IPS-11a (cell line): ENCODE measurements around the gene THEMIS.

Experiments
- H3K4me3 ChIP-seq: one replicate; pipeline ENCODE4 v1.5.1; 2013; ENCODE audit warnings: low read depth, low read length, control low read depth

THEMIS gene

DNA sequence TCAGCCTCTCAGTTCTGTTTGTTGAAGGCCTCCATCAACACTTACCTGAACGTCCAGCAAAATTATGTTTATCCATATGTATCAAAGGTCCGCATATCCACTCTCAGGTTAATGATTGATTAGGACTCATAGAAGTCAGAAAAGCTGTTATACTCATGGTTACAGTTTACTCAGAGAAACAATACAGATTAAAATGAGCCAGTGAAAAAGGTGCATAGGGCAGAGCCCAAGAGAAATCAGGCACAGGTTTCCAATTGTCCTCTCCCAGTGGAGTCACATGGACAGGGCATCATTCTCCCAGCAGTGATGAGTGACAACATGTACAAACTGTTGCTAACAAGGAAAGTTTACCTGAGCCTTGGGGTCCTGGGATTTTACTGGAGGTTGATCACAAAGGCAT, 36.2 kb downstream of the THEMIS start:
- no peak overlapping the region for H3K4me3 ChIP-seq

DNA sequence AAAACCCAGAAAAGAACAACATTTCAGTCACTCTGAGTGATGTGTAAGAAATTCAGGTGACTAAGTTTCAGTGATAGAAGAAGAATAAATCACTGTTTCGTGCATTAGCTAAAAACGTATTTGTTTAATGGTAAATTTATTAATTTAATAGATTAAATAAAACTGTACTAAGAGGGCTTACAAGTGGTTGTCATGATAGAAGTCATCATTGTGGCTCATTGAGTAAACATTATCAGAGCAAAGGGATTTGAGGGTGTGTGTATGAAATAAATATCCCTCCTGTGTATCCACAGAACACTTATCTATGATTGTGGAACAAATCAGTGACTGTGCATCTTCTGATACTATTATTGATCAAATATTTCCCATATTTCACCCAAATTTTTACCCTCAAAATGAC, 40.1 kb downstream of the THEMIS start:
- no peak overlapping the region for H3K4me3 ChIP-seq

DNA sequence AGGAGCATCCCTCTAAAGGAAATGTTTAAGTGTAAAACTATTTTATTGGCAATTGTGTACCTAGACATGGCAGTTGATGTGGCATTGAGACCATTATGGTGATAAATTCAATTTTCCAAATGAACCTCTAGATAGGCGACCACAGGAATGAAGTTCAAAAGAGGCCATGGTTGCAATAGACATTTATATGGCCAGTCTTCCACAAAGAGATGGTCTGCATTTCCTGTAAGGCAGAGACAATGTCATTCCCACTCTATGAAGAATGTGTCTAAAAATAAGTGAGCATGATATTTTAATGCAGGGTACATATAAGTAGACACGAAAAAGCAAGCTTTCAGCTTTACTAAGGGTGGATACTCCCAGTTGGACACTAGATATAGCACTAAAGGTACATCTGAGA, 40.9 kb downstream of the THEMIS start:
- no peak overlapping the region for H3K4me3 ChIP-seq

DNA sequence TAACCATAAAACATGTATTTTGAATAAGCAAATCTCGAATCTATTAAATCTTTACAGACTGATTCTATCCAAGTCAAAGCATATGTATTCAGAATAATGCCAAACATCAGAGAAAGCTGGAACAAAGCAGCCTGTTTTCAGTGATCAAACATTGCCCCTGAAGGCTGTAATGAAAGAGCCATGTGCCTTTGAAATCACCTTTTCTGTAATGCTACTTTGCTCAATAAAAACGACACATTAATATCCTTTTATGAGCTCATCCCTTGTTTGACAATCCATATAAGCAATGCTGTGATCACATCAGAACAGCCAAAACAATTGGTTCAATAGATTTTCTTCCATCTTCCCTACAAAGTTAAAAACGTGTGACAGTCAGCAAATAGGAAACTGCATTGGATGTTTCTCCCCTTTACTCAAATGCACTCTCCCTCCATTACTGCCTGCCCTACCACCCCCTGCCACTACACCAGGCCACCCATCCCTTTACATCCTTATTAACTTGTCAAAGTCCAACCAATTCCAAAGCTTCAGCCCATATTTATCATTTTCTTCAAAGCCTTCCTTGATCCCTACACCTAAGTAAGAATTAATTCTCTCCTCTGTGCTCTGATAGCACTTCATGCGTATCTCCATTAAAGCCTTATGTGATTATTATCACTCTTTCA, 42.0 kb downstream of the THEMIS start:
- no peak overlapping the region for H3K4me3 ChIP-seq

DNA sequence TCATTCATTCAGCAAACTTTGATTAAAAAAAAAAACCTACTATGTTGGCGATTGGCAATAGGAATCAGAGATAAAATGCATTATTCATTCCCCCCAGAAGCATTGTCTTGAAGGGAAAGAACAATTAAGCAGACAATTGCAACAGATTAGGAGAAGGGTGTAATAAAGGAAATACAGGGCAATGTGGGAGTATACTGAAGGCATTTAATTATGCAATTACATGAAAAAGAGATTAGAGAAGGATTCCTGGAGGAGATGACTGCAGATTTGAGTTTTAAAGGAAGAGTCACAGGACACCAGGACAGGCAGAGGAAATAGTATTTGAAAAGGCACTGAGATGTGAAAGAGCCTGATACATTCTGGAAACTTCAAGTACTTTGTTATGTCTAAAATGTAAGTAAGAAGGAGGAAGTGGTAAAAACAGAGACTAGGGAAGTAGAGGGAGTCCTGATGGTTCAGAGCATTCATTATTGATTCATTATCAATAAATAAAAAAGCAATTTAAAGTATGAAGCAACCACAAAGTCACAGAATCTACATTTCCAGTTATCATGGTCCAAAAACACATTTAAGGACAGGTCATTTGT, 43.7 kb downstream of the THEMIS start:
- no peak overlapping the region for H3K4me3 ChIP-seq

DNA sequence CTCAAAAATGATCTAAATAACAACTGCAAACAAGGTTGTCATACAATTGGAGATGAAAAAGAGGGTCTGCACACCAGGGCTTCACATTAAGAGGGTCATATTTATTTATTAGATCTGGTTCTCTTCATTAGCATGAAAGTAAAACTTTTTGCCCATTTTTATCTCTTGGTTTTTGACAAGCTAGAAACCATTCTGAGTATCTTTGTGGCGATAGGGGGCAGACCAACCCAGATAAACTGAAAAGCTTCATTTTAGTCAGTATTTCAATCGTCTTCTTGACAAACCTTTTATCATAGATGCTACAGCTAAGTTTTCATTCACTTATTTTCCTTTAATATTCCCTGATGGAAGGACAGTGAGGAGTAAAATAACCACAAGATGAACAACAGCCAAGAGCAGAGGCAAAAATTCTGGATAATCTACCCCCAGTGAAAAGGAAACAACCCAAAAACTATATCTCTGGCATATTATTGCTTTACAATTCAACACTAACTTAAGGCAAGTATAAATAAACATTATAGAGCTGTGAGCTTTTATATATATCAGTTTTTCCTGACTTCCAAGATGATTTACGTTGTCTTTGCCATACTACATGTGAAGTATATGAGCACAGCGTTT, 45.2 kb downstream of the THEMIS start:
- H3K4me3 ChIP-seq = no peak overlapping the region

DNA sequence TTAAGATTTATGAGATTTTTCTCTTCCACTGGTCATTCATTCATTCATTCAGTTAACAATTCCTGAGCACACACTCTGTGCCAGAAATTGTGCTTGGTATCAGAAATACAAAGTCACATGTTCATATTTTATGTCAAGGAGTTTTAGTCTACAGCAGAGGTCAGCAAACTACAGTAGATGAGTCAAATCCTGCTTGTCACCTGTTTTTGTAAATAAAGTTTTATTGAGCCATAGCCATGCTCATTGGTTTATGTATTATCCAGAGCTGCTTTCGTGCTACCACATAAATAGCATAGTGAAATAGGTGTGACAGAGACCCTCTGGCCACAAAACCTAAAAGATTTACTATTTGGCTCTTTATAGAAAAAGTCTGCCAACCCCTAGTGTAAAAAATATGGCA, 46.8 kb downstream of the THEMIS start:
- no peak overlapping the region for H3K4me3 ChIP-seq

DNA sequence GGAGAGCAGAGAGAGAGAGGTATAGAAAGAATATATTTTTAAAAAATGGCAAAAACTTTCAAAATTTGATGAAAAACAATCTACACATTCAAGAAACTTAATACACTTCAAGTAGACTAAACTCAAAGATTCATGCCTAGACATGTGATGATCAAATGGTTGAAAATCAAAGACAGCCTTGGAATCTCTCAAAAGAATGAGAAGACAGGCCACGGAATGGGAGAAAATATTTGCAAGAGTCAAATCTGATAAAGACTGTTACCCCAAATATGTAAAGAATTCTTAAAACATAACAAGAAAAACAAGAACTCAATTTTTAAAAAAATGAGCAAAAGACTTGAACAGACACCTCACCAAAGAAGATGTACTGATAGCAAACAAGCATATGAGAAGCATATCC, 49.7 kb downstream of the THEMIS start:
- no peak overlapping the region for H3K4me3 ChIP-seq

DNA sequence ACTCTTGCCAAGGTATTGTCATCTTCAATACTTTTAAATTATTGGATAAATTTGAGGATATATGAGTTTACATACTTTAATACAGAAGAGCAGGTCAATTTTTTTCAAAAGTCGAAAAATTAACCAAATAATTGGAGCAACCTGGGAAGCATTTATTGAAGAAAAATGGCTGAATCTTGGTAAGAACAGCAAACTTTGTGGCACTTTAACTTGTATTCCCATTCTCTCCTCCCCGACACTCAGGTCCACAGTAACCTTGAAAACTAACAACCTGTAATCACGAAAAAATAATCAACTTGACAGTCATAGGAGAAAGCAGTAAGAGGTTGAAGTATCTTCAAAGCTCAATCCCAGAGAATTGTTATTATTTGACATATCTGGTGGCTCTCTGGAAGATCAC, 55.6 kb downstream of the THEMIS start:
- no peak overlapping the region for H3K4me3 ChIP-seq

DNA sequence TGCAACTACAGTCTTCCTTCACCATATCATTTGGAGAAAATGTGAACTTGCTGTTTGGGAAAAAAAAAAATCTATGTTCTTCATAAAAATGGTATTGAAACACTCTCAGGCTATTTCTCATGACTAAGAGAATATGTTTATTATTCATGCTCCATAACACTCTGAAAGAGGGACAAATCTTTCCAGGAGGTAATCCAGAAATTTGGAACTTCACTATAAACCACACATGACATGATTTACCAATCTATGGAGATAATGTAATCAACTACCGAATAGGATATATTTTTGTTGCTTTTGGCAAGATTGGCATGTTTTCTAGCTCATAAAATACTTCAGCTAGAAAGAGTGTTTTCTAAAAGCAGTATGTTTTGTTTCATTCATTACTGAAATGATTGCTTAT, 56.3 kb downstream of the THEMIS start:
- H3K4me3 ChIP-seq = no peak overlapping the region

DNA sequence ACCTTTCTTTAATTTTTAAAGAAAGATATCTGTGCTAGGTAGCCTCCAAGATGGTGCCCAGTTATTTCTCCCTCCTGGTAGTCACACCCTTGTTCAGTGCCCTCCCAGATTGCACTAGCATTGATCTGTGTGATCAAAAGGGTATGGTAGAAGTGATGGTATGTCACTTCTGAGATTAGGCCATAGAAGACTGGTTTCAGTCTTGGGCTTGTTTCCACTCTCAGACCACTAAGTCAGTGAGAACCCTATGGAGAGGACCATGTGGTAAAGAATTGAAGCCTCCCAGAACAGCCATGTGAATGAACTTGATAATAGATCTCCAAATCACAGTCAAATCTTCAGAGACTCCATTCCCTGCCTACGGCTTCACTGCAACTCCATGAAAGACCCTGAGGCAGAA, 57.3 kb downstream of the THEMIS start:
- no peak overlapping the region for H3K4me3 ChIP-seq

DNA sequence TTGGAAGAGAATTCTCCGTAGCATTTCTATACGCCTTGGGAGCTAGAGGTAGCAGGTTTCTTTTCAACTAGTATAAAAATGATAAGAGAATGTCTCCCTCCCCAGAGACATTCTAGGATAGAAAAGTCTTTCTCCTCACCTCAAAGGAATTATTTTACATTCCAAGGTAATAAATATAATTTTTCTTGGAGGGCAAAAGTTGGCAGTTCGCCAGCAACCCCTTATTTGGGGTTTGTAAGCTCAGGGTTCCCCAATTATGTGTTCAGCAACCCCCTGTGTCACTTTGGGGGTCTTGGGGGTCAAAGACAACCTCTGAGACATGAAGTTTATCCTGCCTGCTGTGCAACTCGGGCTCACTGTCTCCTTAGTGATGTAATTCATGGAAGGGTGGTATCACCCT, 58.3 kb downstream of the THEMIS start:
- H3K4me3 ChIP-seq = no peak overlapping the region

DNA sequence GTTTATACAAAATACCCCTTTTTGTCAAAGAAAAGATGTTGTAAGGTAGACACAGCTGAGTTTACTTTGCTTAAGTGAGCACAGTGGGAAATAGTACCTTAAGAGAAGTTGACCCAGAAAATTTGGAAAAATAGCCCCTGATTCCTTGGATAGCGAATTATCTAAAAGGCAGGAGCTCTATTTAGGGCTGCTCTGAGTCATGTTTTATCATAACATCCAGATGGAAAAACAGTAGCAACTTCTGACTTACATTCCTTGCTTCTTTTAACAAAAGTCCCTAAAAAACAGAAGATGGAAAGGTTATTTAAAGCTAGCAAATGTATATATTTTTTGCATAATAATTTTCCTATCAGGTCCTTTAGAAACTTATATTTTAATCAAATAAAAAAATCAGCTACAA, 59.0 kb downstream of the THEMIS start:
- H3K4me3 ChIP-seq = no peak overlapping the region

DNA sequence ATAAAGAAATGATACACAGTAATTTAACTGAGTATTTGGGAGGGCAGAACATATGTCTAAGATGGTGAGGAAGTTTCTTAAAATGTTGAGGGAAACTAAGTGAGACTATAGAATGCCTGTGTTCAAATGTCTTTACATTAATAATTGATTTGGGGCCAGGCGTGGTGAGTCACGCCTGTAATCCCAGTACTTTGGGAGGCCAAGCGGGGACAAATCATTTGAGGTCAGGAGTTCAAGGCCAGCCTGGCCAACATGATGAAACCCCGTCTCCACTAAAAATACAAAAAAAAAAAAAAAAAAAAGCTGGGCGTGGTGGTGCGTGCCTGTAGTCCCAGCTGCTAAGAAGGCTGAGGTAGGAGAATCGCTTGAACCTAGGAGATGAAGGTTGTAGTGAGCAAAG, 66.7 kb downstream of the THEMIS start:
- no peak overlapping the region for H3K4me3 ChIP-seq

DNA sequence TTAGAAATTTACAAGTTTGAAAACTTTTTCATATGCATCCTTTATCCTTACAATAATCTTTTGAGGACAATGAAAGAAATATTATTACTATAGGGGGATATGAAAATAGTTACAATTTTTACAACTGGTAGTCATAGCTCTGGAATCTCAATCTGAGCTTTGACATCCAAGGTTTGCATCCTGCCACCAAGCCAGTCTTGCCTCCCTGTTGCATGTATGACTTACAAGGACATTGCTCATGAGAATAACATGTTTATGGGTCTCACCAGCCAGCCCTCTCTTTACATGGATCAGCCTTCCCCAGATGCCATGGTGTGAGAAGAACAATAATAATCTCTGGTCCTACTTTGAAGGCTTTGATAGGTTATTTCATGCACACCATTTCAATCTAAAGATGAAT, 67.5 kb downstream of the THEMIS start:
- H3K4me3 ChIP-seq = no peak overlapping the region

DNA sequence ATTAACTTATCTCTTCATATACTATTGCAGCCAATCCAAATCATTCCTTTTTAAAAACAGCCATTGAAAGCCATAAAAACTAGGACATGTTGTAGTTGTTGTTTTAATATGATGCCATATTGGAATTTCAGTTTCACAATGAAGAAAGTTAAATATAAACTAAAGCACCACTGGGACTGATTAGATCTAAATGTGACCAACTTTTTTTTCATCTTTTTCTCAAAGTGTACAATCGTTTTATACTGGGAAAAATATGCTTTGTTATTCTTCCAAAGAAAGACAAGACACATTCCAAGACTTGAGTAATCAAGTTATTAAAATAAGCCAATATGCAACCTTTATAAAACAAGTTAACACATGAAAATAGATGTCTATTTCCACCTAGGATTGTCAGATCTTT, 68.5 kb downstream of the THEMIS start:
- H3K4me3 ChIP-seq = no peak overlapping the region

DNA sequence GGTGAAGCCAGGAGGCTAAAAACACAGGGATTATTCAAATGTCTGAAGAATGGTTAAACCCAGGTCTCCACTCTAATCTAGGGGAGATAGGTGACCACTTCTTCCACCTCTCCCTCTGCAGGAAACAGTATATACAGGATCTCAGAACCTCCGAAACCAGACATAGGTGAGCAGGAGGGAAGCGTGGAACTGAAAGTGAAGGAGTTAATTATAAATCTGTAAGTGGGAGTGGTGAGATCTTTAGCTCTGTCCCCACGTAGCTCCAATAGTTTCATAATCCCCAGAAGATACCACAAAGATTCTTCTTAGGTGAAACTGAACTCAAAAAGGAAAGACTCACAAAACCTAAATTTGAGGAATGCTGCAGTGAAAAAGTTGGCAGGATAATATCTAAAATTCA, 76.8 kb downstream of the THEMIS start:
- H3K4me3 ChIP-seq = no peak overlapping the region

DNA sequence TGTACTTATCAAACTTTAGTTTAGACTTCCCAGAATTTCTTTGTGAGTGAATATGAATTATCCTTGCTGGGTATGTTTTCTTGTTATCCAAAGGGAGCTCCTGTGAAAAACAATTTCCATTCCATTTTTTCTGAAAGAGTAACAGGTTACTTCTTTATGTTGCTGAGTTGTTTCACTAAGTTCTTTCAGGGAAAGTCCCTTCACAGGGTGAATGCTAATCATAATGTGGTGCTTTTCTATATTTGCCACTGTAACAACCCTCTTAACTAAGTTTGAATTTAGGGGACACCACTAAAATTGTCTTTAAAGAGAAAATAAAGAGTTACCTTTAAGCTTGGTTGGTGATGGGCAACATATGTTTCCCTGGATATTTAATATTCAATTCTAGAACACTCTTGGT, 79.4 kb downstream of the THEMIS start:
- no peak overlapping the region for H3K4me3 ChIP-seq

DNA sequence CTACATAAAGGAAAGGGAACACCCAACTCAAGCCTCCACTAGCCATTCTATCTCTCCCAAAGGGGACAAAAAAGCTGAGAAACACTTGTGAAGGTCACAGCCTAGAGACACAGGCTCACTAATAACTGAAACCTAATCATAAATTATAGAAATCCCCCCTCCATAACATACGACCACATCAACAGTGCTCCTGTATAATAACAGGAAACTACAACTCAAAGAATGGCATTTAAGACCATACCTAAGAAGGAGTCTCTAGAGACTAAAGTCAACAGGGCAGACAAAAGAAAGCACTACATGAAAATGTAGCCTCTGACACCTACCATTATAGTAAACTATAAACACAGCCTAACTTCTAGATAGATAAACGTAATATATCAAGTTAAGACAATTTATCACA, 82.7 kb downstream of the THEMIS start:
- no peak overlapping the region for H3K4me3 ChIP-seq

DNA sequence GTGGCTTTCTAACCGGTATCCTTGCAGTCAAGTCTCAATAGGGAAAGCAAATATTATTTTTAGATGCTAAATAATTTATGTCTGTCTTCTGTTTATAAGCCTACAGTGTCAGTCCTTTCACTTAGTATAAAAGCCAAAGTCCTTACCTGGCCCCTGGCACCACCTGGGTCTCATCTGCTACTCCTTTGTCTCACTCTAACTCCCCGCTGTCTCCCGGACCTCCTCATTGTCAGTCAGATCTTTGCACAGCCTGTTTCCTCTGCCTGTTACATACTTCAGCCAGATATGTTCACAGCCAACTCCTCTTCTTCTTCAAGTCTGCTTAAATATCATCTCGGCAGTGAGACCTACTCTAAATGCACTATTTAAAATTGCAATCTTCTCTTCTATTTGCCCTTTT, 84.2 kb downstream of the THEMIS start:
- no peak overlapping the region for H3K4me3 ChIP-seq

DNA sequence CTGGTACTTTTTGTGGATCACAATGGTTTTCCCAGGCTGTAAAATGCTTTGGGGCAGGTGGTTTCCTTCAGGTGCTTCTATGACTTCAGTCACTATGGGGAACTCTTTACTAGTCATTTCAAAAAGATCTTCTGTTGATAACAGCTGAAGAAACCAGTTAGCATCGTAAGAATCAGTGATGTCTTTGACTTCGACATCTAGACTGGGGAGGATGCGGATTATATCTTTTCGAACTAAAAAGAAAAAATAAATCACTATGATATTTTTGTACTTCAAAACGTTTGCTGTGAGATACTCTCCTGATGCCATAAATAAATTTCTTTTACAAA, 87.2 kb downstream of the THEMIS start:
- H3K4me3 ChIP-seq = no peak overlapping the region

DNA sequence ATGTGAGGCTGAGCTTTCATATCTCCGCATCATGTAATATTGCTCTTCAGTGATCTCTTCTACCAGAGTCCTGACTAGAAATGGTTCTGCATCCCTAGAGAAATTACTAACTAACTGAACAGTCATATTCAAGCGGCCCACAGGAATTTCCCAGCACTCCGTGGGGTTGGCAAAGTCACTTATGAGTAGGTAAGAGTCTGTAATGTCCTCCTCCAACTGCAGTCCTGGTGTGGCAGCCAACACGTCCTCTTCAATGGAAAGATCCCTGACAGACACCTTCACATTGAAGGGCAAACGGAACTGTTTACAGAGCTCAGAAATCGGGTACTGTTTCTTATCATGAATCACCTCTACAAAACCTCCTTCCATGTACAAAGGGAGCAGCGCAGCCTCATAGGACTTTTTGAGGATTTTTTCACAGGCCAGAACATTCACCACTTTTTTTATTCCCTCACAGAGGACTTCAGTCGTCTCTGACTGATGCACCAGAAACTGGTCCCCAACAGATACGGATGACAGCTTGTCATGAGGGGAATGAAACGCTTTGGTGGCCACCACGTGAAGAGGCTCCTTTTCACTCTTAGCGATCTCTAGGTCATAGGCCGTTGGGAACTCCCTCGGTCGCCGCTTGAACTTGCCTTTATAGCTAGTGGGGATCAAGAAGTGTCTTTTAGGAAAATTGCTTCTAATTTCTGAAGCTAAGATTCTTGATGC, 87.7 kb downstream of the THEMIS start:
- H3K4me3 ChIP-seq = no peak overlapping the region
